Rectal smooth muscle tissue (tissue), 1 donor: ENCODE results near the gene CRHR2.

Experiments
- H3K27ac ChIP-seq: one replicate; pipeline ENCODE4 v1.7.0; 2013; ENCODE audit warnings: low read depth, low read length, inconsistent platforms
- H3K27me3 ChIP-seq: one replicate; pipeline ENCODE4 v1.7.0; 2013; ENCODE audit warnings: low read length; ENCODE audit not compliant: control insufficient read depth, insufficient read depth
- H3K36me3 ChIP-seq: one replicate; pipeline ENCODE4 v1.7.0; 2013; ENCODE audit warnings: low read length; ENCODE audit not compliant: control insufficient read depth, insufficient read depth
- H3K4me1 ChIP-seq: one replicate; pipeline ENCODE4 v1.7.0; 2013; ENCODE audit warnings: low read length; ENCODE audit not compliant: control insufficient read depth, insufficient read depth
- H3K4me3 ChIP-seq: one replicate; pipeline ENCODE4 v1.7.0; 2013; ENCODE audit warnings: low read length
- H3K9ac ChIP-seq: one replicate; pipeline ENCODE4 v1.7.0; 2013; ENCODE audit warnings: low read length

The CRHR2 gene

DNA sequence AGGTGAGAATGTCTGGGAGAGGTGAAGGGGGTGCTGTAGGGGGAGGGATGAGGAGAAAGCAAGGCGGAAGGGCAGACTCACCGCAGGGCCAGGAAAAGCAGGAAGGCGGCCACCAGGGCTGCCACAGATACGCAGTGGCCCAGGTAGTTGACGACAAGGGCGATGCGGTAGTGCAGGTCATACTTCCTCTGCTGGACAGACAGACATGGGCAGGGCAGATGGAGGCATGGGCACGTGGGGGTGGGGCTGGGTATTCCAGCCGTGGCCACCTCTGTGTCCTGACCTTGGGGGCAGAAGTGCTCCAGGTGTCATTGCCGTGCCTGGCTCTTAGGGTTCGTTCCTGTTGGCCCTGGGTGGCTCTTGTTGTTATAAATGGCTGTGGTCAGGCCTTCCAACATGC is 16.8 kb downstream of the CRHR2 start:
- Histone ChIP-seq H3K9ac (no peak overlapping the region), H3K4me3 (no peak overlapping the region), H3K27me3 (no peaks in the 10 kb centered on the region), H3K27ac (no peak overlapping the region), H3K4me1 (no peaks in the 10 kb centered on the region), H3K36me3 (no peaks in the 10 kb centered on the region)

DNA sequence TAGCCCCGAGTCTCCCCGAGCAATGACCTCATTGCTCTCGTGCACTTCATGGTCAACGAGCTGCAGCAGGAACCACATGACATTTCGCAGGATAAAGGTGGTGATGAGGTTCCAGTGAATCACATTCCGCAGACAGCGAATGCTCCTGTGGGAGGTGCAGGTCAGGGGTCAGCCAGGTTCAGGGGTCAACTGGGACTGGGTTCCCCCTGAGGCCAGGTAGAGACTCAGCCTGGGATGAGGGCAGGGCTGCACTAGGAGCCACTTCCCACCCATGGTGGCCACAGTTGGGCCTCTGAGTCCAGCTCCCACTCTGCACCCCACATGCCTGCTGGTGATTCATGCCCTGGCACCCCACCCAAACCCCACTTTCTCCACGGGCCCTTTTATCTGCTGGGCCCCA is 17.2 kb downstream of the CRHR2 start:
- no peak overlapping the region for H3K4me3 ChIP-seq
- H3K36me3 ChIP-seq = no peaks in the 10 kb centered on the region
- no peaks in the 10 kb centered on the region for H3K27me3 ChIP-seq
- no peaks in the 10 kb centered on the region for H3K4me1 ChIP-seq
- H3K9ac ChIP-seq = no peak overlapping the region
- no peak overlapping the region for H3K27ac ChIP-seq

DNA sequence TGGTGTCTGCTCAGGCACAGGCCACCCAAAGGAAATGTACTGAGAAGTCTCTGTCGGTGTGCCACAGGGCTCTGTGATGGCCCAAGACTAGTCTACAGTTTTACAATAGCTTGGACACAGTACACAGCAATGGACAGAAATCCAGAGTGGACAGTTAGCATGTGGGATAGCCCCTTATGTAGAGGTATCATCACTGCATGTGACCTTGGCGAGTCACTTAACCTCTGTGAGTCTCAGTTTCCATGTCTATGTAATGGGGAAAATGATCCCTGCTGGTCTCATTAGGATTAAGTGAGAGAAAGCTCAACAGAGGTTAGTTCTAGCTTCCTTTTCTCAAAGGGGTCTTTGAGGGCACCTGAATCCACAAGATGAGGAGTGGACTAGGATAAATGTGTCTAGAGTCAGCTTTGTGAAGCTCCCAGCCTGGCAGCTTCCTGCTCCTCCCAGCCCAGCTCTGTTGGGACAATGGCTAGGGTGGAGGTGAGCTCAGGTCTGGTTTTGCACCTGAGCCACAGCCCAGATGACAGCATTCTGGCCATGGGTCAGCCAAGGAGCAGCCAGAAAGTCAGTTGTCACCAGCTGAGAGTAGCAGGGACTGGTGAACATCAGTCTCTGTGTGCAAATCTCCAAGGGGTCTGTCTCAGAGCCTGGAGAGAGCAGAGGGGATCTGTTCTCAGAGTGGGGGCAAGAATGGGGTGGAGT is 17.9 kb downstream of the CRHR2 start:
- Histone ChIP-seq H3K27ac (no peak overlapping the region), H3K4me1 (no peaks in the 10 kb centered on the region), H3K9ac (no peak overlapping the region), H3K27me3 (no peaks in the 10 kb centered on the region), H3K36me3 (no peaks in the 10 kb centered on the region), H3K4me3 (no peak overlapping the region)

DNA sequence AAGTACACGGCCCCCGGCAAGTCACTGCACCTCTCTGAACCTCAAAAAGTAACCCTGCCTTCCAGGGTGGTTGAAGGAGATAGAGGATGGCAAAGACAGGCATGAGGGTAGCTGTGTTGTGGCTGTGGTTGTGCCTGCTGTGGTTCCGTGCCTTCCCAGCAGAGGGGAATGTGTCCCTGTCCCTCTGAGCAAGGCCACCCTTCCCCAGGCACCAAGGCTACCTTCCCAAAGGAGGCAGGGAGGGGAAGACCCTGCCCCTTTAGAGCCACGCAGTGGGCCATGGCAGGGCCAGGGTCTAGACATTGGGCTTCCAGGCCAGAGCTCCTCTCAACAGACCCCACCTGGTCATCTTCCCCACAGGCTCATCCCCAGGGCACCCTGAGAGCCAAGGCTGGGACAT is 18.8 kb downstream of the CRHR2 start:
- H3K27ac ChIP-seq = no peak overlapping the region
- no peaks in the 10 kb centered on the region for H3K36me3 ChIP-seq
- no peak overlapping the region for H3K4me3 ChIP-seq
- H3K9ac ChIP-seq = no peak overlapping the region
- H3K27me3 ChIP-seq = no peaks in the 10 kb centered on the region
- H3K4me1 ChIP-seq = no peaks in the 10 kb centered on the region

DNA sequence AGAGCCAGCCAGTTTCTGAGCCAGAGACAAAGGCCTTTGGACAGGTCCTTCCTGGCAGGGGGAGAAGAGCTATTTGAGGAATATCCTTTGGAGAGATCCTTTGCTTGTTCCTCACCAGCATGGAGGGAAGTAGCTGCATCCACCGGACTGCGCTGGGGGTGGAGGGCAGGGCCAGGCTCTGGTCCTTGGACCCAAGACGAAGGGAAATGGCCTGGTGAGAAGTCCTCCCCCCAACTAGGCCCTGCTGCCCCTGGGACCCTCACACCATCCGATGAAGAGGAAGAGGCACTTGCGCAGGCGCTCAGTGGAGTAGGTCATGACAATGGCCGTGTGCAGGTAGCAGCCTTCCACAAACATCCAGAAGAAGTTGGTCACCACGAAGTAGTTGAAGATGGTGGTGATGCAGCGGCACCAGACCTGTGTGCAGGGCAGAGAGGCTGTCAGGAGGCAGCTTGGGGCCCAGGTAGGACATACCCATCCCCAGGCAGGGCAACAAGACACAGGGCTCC is 19.8 kb downstream of the CRHR2 start:
- Histone ChIP-seq H3K36me3 (no peaks in the 10 kb centered on the region), H3K27ac (no peak overlapping the region), H3K9ac (no peak overlapping the region), H3K4me3 (no peak overlapping the region), H3K27me3 (no peaks in the 10 kb centered on the region), H3K4me1 (no peaks in the 10 kb centered on the region)

DNA sequence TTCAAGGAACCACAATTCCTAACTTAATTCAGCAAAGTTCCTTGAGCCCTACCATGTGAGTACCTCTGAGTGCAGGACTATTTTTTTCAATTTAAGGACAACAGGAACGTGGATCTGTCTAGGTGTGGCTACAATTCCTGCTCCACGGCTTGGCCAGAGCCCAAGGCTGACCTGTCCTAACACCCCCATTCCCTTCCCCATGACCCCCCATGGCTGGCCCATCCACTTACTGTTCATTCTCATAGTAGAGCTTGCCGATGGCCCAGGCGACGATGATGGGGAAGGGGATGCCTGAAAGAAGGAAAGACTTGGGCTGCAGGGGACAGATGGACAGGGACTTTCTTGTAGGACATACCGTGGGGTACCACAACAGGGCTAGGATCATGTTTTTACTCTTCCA is 20.3 kb downstream of the CRHR2 start:
- no peak overlapping the region for H3K27ac ChIP-seq
- H3K4me3 ChIP-seq = no peak overlapping the region
- no peak overlapping the region for H3K9ac ChIP-seq

DNA sequence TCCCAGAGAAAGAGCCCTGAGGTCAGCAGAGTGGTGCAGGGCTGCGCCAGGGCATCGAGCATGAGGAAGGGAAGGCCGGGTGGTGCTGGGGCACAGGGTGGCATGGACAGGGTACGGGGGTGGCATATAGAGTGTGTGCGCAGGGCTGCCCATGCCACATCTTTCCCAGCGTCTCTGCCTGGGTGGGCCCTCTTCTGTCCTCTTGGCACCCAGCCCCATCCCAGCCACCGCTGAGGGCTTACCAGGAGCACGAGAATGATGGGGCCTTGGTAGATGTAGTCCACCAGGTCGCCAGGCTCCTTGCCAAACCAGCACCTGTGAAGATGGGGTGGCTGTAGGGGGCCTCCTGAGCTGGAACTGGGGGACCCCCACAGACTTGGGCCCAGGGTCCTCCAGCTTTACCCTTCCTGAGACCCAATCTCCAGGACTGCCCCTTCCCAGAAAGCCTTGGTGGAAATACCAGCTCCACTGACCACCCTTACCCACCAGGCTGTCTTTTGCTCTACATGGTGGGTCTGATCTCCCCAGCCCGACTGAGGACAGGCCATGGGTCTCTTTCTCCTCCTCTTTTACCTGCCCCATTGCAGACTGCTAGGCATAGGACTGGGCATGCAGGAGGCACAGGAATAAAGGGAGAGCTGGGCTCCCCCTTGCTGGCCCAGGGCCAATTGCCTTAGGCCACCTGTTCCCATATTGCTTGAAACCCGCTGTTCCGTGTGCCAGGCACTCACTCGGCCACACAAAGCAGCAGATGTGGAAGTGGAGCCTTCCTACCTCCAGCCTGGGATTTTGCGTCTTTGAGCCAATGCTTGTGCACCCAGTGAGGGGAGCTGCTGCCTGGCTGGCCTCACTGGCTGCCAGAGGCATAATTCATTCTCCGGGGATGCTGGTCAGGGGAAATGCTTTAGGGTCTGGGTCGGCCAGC is 21.7 kb downstream of the CRHR2 start:
- no peaks in the 10 kb centered on the region for H3K27me3 ChIP-seq
- H3K4me3 ChIP-seq = no peak overlapping the region
- H3K27ac ChIP-seq = no peak overlapping the region
- no peaks in the 10 kb centered on the region for H3K4me1 ChIP-seq
- no peak overlapping the region for H3K9ac ChIP-seq
- H3K36me3 ChIP-seq = no peaks in the 10 kb centered on the region

More for the DNA sequence above, 20.3 kb downstream of the CRHR2 start:
- H3K27me3 ChIP-seq = no peaks in the 10 kb centered on the region
- H3K4me1 ChIP-seq = no peaks in the 10 kb centered on the region
- no peaks in the 10 kb centered on the region for H3K36me3 ChIP-seq

DNA sequence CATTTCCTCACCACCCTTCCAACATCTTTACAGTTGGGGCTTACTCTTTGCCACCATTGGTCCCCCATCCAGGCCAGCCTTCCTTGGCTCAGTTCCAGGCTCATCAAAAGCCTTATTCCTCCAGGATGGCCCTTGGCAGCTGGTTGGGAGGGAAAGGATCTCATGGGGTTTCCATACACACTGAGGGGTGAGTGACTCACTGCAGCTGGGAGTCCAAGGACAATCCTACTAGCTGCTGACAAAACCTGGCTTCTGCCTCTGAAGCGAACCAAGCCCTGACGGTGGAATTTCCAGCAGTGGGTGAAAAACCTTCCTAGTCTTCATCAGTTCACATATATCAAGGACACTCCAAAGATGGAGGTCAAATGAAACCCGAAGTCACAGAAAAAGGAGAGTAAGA is 22.9 kb downstream of the CRHR2 start:
- no peak overlapping the region for H3K9ac ChIP-seq

DNA sequence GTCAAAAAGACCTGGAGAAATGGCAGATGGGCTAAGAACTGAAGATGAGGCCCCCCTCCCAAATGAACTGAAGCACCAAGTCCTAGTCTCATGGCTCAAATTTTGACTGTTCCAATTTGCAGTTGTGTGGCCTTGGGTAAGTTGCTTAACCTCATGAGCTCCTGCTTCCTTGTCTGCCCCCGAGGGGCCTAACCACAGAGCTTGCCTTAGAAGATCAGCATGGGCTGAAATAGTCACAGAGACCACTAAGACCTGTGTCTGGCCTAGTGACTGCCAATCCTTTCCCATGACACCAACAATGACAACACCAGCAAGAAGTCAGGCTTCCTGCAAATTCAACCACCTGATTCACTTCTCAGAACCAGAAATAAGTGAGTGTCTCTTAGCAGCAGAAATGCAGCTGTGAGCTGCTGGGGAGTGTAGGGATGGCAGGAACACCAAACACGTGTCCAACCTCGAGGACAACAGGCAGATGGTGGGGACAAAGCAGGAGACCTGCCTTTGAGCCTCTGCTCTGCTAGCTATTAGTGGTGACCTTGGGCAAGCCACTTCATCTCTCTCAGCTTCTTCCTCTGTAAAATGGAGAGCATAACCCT is 23.7 kb downstream of the CRHR2 start:
- no peaks in the 10 kb centered on the region for H3K4me1 ChIP-seq
- H3K27ac ChIP-seq = no peak overlapping the region
- no peak overlapping the region for H3K4me3 ChIP-seq
- H3K36me3 ChIP-seq = no peaks in the 10 kb centered on the region
- no peak overlapping the region for H3K9ac ChIP-seq
- H3K27me3 ChIP-seq = no peaks in the 10 kb centered on the region

More for the DNA sequence above, 22.9 kb downstream of the CRHR2 start:
- H3K36me3 ChIP-seq = no peaks in the 10 kb centered on the region
- no peaks in the 10 kb centered on the region for H3K4me1 ChIP-seq
- H3K4me3 ChIP-seq = no peak overlapping the region
- no peaks in the 10 kb centered on the region for H3K27me3 ChIP-seq
- no peak overlapping the region for H3K27ac ChIP-seq

DNA sequence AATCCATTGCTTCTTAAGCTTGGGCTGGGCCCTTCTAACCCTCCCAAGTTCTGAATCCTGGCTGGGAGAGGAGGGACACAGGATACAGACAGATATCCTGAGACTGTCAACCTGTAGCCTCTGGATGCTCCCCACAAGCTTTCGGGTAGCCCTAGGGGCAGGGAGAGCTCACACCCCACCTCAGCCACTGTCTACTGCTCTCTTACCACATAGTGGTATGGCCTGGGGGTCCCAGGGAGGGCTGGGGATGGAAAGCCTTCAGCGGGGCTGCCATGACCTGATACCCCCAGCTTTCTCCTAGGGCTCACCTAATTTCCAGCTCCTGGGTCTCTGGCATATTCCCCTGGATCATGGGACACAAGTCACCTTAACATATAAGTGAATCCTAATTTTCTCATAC is 25.1 kb downstream of the CRHR2 start:
- H3K27me3 ChIP-seq = no peaks in the 10 kb centered on the region
- no peak overlapping the region for H3K4me3 ChIP-seq
- H3K4me1 ChIP-seq = no peaks in the 10 kb centered on the region
- H3K27ac ChIP-seq = no peak overlapping the region
- H3K9ac ChIP-seq = no peak overlapping the region
- H3K36me3 ChIP-seq = no peaks in the 10 kb centered on the region

DNA sequence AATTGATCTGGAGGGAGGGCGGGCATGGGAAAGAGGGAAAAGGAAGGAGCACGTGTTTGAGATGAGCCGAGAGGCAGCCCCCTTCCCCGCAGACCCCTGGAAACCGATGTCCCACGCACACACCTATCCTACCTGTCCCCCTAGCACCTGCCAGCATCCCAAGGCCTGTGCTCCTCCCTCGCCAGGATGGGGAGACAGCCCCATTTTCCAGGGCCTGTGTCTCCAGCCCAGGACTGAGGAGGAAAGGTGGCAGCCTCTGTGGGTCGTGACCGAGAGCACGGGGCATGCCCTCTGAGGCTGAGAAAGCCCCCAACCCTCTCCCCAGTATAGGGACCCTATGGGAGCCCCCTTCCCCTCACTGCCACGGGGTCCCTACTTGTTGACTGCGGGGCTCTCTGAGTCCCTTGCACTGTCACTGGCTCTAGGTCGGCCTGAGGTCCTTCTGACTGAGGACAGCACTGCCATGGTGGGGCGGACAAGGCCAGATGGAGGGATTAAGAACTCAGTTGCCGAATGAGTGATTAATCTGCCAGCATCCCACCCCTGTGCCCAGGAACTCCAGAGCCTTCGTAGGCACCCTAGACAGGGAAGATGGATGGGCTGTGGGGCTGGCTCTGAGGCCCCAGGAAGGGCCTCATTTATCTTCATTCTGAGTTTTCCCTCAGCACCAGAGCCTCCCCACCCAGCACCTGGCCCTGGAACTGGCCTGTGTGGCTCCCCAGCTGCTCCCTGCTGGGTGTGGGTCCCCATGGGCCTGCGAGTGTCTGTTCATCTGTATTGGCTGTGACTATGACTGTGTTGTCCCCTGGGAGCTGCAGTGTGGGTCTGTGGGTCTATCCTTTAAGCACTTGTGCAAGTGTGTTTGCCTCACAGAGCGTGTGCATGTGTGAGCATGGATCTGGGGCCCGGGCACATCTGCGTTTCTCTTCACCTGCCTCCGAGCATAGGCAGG is 26.0 kb downstream of the CRHR2 start:
- no peak overlapping the region for H3K27ac ChIP-seq
- no peak overlapping the region for H3K4me3 ChIP-seq
- no peak overlapping the region for H3K9ac ChIP-seq
- H3K36me3 ChIP-seq = no peaks in the 10 kb centered on the region
- H3K27me3 ChIP-seq = no peaks in the 10 kb centered on the region
- H3K4me1 ChIP-seq = no peaks in the 10 kb centered on the region
